ENCODE results near the gene SBSN. TPM values are rescaled to one million over a fixed set of nuclear protein-coding genes. Genes with fewer than 3 reads are reported as not detected.

The SBSN gene
- total and polyA plus RNA-seq, 10 of the 15 experiments (the other 5 are each of a cell fraction or from before 2014, with no cell fraction given) = 0.09 TPM; not detected in 9

GRCh38 chr19:35533201-35533821 is 5.2 kb upstream of the SBSN start, which contains the start of gene GAPDHS:
GAPDHS (plus strand) TSS chr19:35533456; CDS start chr19:35533528, 72 bp downstream.
- FAIRE-seq (no peak), DNase-seq (ENCODE audit: low read depth, low spot score) (no peak), ATAC-seq (no peak)
- Histone ChIP-seq H3K79me2 (ENCODE audit: control insufficient read depth, insufficient read depth, low read length) (no peaks in the 10 kb centered on the region), H3K4me1 (ENCODE audit: control insufficient read depth, insufficient read depth, low read length) (peaks cover 7% of the 10 kb centered on the region), H3K4me2 (ENCODE audit: control insufficient read depth, insufficient read depth) (0 out of 2 replicates have a peak within 1 kb of the TSS, but pooled peaks have one; percentile 25), H3K9me3 (replicated peaks; ENCODE audit: control insufficient read depth, insufficient read depth, low read length) (no peaks in the 10 kb centered on the region), H3K27ac (ENCODE audit: control insufficient read depth, insufficient read depth) (no peak within 1 kb of the TSS), H4K20me1 (ENCODE audit: control insufficient read depth, insufficient read depth) (no peaks in the 10 kb centered on the region), H2AFZ (ENCODE audit: control insufficient read depth, low read depth, low read length) (peak within 1 kb of the TSS; percentile 4; the same call in 1 of the 2 replicates), H3K36me3 (ENCODE audit: control insufficient read depth in 2 of 2, insufficient read depth in 2 of 2, low read length in 1 of 2) (no peaks in the 10 kb centered on the region), H3K9ac (ENCODE audit: control insufficient read depth, insufficient read depth, low read length) (no peak within 1 kb of the TSS), H3K27me3 (replicated peaks in 1 of 2; ENCODE audit: control insufficient read depth in 2 of 2, insufficient read depth in 2 of 2, low read length in 1 of 2) (peaks cover 0 to 11% of the 10 kb centered on the region in 2 experiments; a peak in 3 of 4 replicates), H3K4me3 (no peak within 1 kb of the TSS)
- ChIA-PET CTCF (no interaction called here), RAD21 (ENCODE audit: unreplicated experiment) (no interaction called here), SMC1A (ENCODE audit: uncharacterized antibody, unreplicated experiment) (interaction anchor here (1.0 kb wide), 1 partner anchor 10 kb away, joined by 3 read pairs; no protein-coding TSS in a partner anchor), POLR2A (no interaction called here)
- intact Hi-C loops (cut with micrococcal nuclease; ENCODE audit: unreplicated experiment) (no loop called here), in situ Hi-C loops (cut with MboI) (no loop called here)
- no TSS peak for BruUV-seq (replicated peaks)
- WGBS (ENCODE audit: insufficient coverage, insufficient replicate concordance, low lambda C conversion rate, missing lambda C conversion rate) = 78% methylated on average over 36 of the region's 39 CpGs
- TF ChIP-seq CREB1 (IDR thresholded peaks at IDR 0.05; ENCODE audit: low read depth) (peak; percentile 52; the same call in 1 of the 2 replicates), HDAC6 (IDR thresholded peaks at IDR 0.05; ENCODE audit: unreplicated experiment) (no peak), CREM (IDR thresholded peaks at IDR 0.05; ENCODE audit: low read depth) (peak; percentile 46)

- intact Hi-C loops (cut with micrococcal nuclease; ENCODE audit: unreplicated experiment) = no loop called here
- RAD21 ChIA-PET (ENCODE audit: unreplicated experiment) = no interaction called here
- 35% methylated on average over 6 of the region's 6 CpGs for whole genome bisulfite sequencing (ENCODE audit: insufficient coverage, insufficient replicate concordance, low lambda C conversion rate, missing lambda C conversion rate)
Measured at GRCh38 chr19:35531291-35531690, 3.2 kb upstream of the SBSN start.

More at GRCh38 chr19:35531291-35531690, 3.2 kb upstream of the SBSN start:
- TF ChIP-seq JUNB (IDR thresholded peaks at IDR 0.05) = no peak
- TF ChIP-seq TARDBP (IDR thresholded peaks at IDR 0.05; ENCODE audit: borderline replicate concordance) = no peak
- no peak for TF ChIP-seq BMI1 (IDR thresholded peaks at IDR 0.05; ENCODE audit: borderline replicate concordance)
- TF ChIP-seq E2F8 (IDR thresholded peaks at IDR 0.05; ENCODE audit: low read depth, partially characterized antibody) = no peak
- TF ChIP-seq TBL1XR1 (IDR thresholded peaks at IDR 0.05; ENCODE audit: low read depth, low read length) = no peak
- no peak for TF ChIP-seq DPF2 (IDR thresholded peaks at IDR 0.05)
- no peak for TF ChIP-seq MAX (IDR thresholded peaks at IDR 0.05; ENCODE audit: low read depth, low read length)
- no peak for TF ChIP-seq RAD51 (IDR thresholded peaks at IDR 0.05)
- no peak for TF ChIP-seq MEF2B (IDR thresholded peaks at IDR 0.05; ENCODE audit: partially characterized antibody, poor library complexity, severe bottlenecking)
- no peak for TF ChIP-seq ZZZ3 (IDR thresholded peaks at IDR 0.05; ENCODE audit: control insufficient read depth, insufficient read length, low read depth)
- no peak for TF ChIP-seq ZNF384 (IDR thresholded peaks at IDR 0.05; ENCODE audit: borderline replicate concordance, low read depth, low read length)
- no peak for TF ChIP-seq TCF3 (IDR thresholded peaks at IDR 0.05; ENCODE audit: borderline replicate concordance, insufficient read depth, low read depth, low read length)
- H3K27me3 ChIP-seq (replicated peaks in 1 of 2; ENCODE audit: control insufficient read depth in 2 of 2, insufficient read depth in 2 of 2, low read length in 1 of 2) = peaks cover 0 to 13% of the 10 kb centered on the region in 2 experiments; a peak in 3 of 4 replicates
- ChIA-PET POLR2A (no interaction called here), SMC1A (ENCODE audit: uncharacterized antibody, unreplicated experiment) (interaction anchor here (0.9 to 1.0 kb wide), 2 partner anchors 23 to 219 kb away, joined by 3 read pairs; no protein-coding TSS in a partner anchor), CTCF (interaction anchor here (2.8 to 3.3 kb wide), 2 partner anchors 17 to 21 kb away, joined by 7 to 11 read pairs; no protein-coding TSS in a partner anchor)
- FAIRE-seq (no peak), DNase-seq (ENCODE audit: low read depth, low spot score) (no peak), ATAC-seq (no peak)
- no peaks in the 10 kb centered on the region for H3K9me3 ChIP-seq (replicated peaks; ENCODE audit: control insufficient read depth, insufficient read depth, low read length)
- H3K4me2 ChIP-seq (ENCODE audit: control insufficient read depth, insufficient read depth) = no peak overlapping the region
- in situ Hi-C loops (cut with MboI) = no loop called here
- H4K20me1 ChIP-seq (ENCODE audit: control insufficient read depth, insufficient read depth) = no peaks in the 10 kb centered on the region
- no TSS peak for BruUV-seq (replicated peaks)
- no peak overlapping the region for H3K4me3 ChIP-seq
- no peak overlapping the region for H3K9ac ChIP-seq (ENCODE audit: control insufficient read depth, insufficient read depth, low read length)
- no peaks in the 10 kb centered on the region for H3K36me3 ChIP-seq (ENCODE audit: control insufficient read depth in 2 of 2, insufficient read depth in 2 of 2, low read length in 1 of 2)
- H2AFZ ChIP-seq (ENCODE audit: control insufficient read depth, low read depth, low read length) = no peak overlapping the region
- no peaks in the 10 kb centered on the region for H3K79me2 ChIP-seq (ENCODE audit: control insufficient read depth, insufficient read depth, low read length)
- peaks cover 7% of the 10 kb centered on the region for H3K4me1 ChIP-seq (ENCODE audit: control insufficient read depth, insufficient read depth, low read length)
- no peak overlapping the region for H3K27ac ChIP-seq (ENCODE audit: control insufficient read depth, insufficient read depth)

Measured in GM12878 (cell line).